Middle frontal gyrus (tissue), 1 donor: ENCODE data around the gene TMEM30B.

ENCODE experiments used
- DNase-seq: peaks from one replicate; pipeline ENCODE4 v3.0.0-alpha.2; 2015; ENCODE audit warnings: low spot score; ENCODE audit errors: extremely low spot score

The TMEM30B gene

GRCh38 chr14:61298824-61299223, 17.7 kb upstream of the TMEM30B start:
- DNase-seq = no peak

- DNase-seq = no peak
These were observed 16.4 kb upstream of the TMEM30B start for GRCh38 chr14:61297581-61297980.

GRCh38 chr14:61296719-61297502, 15.8 kb upstream of the TMEM30B start:
- no peak for DNase-seq

GRCh38 chr14:61296151-61296550, 15.0 kb upstream of the TMEM30B start:
- DNase-seq = no peak

- no peak for DNase-seq
These were observed 9.6 kb upstream of the TMEM30B start for GRCh38 chr14:61290701-61291100.

- no peak for DNase-seq
These were observed 7.6 kb upstream of the TMEM30B start for GRCh38 chr14:61288720-61289119.

GRCh38 chr14:61288228-61288627, 7.1 kb upstream of the TMEM30B start:
- DNase-seq = no peak

GRCh38 chr14:61287196-61287595, 6.1 kb upstream of the TMEM30B start:
- DNase-seq = no peak

GRCh38 chr14:61285364-61285763, 4.2 kb upstream of the TMEM30B start:
- DNase-seq = no peak

- DNase-seq = no peak
These were observed 2.9 kb upstream of the TMEM30B start for GRCh38 chr14:61284001-61284400.

- no peak for DNase-seq
These were observed 1.6 kb upstream of the TMEM30B start for GRCh38 chr14:61282746-61283145.

- no peak for DNase-seq
These were observed 774 bp upstream of the TMEM30B start for GRCh38 chr14:61281948-61282275.

- no peak for DNase-seq
These were observed 482 bp downstream of the TMEM30B start for GRCh38 chr14:61280526-61281185.

- no peak for DNase-seq
These were observed 1.0 kb downstream of the TMEM30B start for GRCh38 chr14:61280092-61280525.

- DNase-seq = no peak
These were observed 2.1 kb downstream of the TMEM30B start for GRCh38 chr14:61279082-61279481.

GRCh38 chr14:61277784-61278183, 3.4 kb downstream of the TMEM30B start:
- no peak for DNase-seq

- no peak for DNase-seq
These were observed 3.9 kb downstream of the TMEM30B start for GRCh38 chr14:61277232-61277631.

- no peak for DNase-seq
These were observed 9.6 kb downstream of the TMEM30B start for GRCh38 chr14:61271552-61271951.

- no peak for DNase-seq
These were observed 10.4 kb downstream of the TMEM30B start for GRCh38 chr14:61270714-61271113.

GRCh38 chr14:61269321-61270083, 11.6 kb downstream of the TMEM30B start:
- DNase-seq = peak; percentile 50

GRCh38 chr14:61268812-61269211, 12.3 kb downstream of the TMEM30B start:
- DNase-seq = no peak
